GM19324 (cell line): ENCODE data around the gene WDR87.
A peak's percentile ranks its signal among the peaks of the same experiment; 100 is the strongest.
"Not testable (repeated sequence)": the region's sequence is repeated elsewhere in the genome, so short reads cannot be mapped to it uniquely, and the experiment has no call there.

Source experiments
- ATAC-seq: cut with Tn5 transposase; IDR thresholded peaks from one replicate; pipeline ENCODE4 v1.9.1; 2021; ENCODE audit warnings: mild to moderate bottlenecking, moderate library complexity; ENCODE audit not compliant: unreplicated experiment, low FRiP score

WDR87 gene

DNA sequence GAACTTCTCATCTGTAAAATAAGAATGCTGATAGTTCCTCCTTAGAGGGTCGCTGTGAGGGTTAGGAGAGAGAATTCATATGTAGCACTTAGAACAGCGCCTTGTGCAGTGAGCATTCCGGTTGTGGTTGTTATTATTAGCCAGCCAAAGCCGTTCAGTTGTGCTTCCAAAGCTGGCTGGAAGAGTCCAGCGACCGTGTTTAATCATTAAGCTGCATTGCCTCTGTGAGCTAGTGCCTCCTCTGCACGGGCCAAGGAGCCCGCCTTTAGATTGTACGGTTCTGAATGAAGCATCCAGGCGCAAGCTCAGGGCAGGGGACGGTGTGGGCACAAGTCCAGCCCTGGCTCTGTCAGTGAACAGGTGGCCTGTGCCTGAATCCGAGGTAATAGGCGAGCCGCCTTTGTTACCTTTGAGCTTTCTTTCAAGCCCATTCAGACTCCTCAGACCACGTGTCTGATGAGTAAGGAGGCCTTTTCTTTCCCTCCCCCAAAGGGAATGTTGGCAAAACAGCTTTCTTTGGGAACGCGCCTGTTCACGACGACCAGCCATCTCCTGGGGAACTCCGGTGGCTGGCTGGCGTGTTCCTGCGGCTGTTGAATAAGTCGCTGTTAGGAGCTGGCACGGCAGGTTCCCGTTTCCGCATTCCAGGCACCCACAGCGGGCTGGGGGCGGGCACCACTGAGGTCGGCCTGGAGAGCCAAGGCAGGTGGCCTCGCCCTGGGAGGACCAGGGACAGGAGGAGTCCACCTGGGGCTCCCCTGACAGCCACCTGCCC lies 25.7 kb upstream of the WDR87 start:
- no peak for ATAC-seq

GRCh38 chr19:37930416-37930815 lies 24.0 kb upstream of the WDR87 start:
- no peak for ATAC-seq

GRCh38 chr19:37929355-37929923 lies 23.0 kb upstream of the WDR87 start:
- ATAC-seq: no peak

DNA sequence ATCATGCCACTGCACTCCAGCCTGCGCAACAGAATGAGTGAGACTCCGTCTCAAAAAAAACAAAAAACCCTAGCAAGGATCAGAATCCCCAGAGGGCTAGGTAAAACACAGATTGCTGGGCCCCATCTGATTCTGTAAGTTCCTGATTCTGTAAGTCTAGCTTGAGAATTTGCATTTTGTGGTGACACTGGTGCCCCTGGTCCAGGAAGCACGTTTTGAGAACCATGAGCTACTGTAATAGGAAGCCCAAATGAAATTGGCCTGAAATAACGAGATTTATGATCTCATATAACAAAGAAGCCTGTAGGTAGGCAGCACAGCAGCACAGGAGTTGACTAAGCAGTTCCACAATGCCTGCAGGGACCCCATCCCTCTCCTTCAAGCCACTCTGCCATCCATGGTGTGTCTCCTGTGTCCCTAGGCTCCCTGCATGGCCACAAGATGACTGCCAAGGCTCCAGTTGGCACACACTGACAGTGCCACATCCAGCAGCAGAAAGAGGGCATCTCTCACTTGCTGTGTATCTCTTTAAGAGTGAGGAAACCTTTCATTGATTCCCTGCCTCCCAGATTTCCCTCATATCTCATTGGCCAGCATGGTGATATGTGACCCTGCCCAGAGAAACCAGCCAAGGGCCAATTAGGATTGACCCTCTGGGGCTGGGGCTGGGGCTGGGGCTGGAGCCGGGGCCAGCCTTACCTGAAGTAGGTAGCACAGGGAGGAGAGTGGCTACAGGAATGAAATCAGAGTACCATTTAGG lies 22.3 kb upstream of the WDR87 start:
- peak; percentile 75 for ATAC-seq

- no peak for ATAC-seq
Observed at GRCh38 chr19:37926711-37927110, 20.3 kb upstream of the WDR87 start.

GRCh38 chr19:37926255-37926654 lies 19.9 kb upstream of the WDR87 start:
- no peak for ATAC-seq

- ATAC-seq: no peak
Observed at GRCh38 chr19:37925212-37925611, 18.8 kb upstream of the WDR87 start.

- not testable (repeated sequence) for ATAC-seq
Observed at GRCh38 chr19:37924573-37924972, 18.2 kb upstream of the WDR87 start.

- no peak for ATAC-seq
Observed at GRCh38 chr19:37920591-37921450, 14.4 kb upstream of the WDR87 start.

DNA sequence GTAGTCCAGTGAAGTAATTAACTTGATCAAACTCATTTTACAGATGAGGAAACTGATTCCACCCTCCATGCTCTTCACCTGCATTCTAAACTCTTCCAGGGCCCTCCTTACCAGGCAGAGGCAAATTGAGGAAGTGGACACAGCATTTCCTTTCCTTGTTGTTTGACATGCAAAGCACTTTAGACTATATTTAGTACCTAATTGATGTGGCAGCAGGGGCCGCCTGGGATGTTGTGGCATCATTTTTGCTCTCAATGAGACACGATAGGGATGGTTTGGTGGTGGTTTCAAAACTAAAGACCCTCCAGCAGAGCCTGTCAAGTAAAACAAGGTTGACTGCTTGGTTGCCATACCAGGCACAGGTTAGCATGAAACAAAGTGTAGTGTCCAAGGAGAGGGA lies 8.5 kb upstream of the WDR87 start:
- ATAC-seq: peak; percentile 55

GRCh38 chr19:37909661-37910199 lies 3.3 kb upstream of the WDR87 start:
- ATAC-seq: no peak

GRCh38 chr19:37907735-37908455 lies 1.5 kb upstream of the WDR87 start:
- no peak for ATAC-seq

DNA sequence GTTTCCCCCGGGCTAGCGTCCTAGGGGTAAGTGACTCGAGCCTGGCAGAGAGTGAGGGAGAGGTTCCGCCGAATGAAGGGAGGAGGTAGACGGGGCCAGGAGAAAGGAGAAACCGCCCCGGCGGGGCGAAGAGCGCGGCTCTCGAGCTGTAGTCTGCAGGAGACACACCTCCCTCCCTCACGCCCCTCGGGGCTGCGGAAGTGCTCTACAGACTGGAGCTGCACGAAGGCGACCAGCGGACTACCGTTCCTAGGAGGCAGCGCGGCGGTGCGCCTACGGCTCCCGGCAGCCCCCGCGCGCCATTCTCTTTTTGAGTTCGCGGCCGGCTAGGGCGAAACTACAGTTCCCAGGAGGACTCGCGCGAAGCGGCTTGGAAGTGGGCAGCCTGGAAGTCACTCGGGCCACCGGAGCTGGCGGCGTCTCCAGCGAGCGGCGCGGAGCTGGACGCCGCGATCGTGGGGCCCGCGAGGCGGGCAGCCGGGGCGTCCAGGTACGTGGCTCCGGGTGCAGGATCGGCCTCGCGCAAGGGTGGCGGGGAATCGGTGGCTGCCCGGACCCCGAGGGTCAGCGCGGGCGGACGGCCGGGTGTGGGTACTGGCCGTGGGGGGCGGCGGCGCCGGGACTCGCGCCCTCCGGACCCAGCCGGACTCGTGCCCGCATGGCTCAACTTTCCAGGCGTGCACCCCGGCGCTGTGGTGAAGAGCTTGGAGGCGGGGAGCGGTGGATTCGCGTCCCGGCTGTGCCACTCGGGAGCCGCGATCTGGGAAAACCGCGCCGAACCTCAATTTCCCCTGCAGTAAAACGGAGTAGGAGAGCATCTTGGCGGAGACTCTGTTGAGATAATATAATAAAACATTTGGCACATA lies 708 bp upstream of the WDR87 start, which contains the start of gene SIPA1L3:
TSS of gene SIPA1L3 (plus strand) at position 340 of the 866 bp plus-strand sequence. CDS start 174,358 bp downstream, outside the sequence.
- ATAC-seq: peak; percentile 83

- no peak for ATAC-seq
Observed at GRCh38 chr19:37903096-37903495, 3.3 kb downstream of the WDR87 start.

DNA sequence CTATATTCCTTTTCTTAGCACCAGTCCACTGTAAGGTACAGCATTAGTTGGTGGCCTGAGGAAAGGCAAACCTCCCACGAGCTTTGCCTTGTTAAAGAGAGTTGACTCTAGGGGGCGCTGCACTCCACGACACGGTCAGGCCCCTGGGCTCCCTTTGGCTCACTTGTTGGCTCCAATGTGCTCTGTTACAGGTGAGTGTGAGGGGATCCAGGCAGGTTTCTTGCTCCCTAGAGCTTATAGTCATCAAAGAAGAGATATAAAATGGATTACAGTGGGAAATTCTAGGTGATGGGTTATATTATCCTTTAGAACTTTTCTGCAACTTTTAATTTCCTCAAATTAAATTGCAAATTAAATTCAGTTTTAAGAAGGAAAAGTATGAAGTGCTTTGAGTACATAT lies 3.7 kb downstream of the WDR87 start:
- no peak for ATAC-seq

DNA sequence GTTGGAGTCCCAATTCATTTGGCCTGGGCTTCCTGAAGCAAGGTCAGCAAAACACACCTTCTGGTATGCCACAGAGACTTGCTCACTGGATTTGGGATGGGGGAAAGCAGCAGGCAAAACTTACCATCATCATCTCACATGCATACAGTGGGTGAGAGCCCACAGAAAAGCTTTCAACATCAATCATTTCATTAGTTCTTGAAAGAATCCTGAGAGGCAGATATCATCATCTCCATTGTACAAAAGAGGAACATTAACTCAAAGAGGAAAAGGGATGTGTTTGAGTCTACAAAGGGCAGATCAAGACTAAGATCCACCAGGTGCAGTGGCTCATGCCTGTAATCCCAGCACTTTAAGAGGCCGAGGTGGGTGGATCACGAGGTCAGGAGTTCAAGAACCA lies 6.4 kb downstream of the WDR87 start:
- no peak for ATAC-seq

GRCh38 chr19:37899453-37899852 lies 6.9 kb downstream of the WDR87 start:
- ATAC-seq: no peak

- no peak for ATAC-seq
Observed at GRCh38 chr19:37896180-37896579, 10.2 kb downstream of the WDR87 start.
